OCI-LY7 (cell line): ENCODE measurements around the gene CPPED1. TPM values are rescaled to one million over a fixed set of nuclear protein-coding genes. Genes with fewer than 3 reads are reported as not detected.

Experiments
- BruUV-seq: library from RNA; stranded (reverse); fragments of 400-500 nt; replicated peaks from 2 replicates; lab custom pipeline; 2021; lab: Mats Ljungman, UMichigan
- CTCF ChIA-PET: fragments of 300-600 bp; sonication (Branson Sonifier 250); formaldehyde crosslinking; loops from one replicate; lab custom pipeline; 2022; ENCODE audit warnings: antibody characterized with exemption; ENCODE audit not compliant: unreplicated experiment; lab: Charles Lee
- POLR2A ChIA-PET: fragments of 300-600 bp; sonication (Branson Sonifier 250); formaldehyde crosslinking; loops from one replicate; lab custom pipeline; 2022; ENCODE audit warnings: antibody characterized with exemption; lab: Charles Lee
- DNase-seq: peaks from one replicate; pipeline ENCODE4 v3.0.0-alpha.2; 2015; ENCODE audit warnings: low spot score
- H2AFZ ChIP-seq: fragments of 200-600 bp; sonication (generic), shearing (Covaris generic); 2 replicates; pipeline ENCODE4 v1.6.1; 2014; ENCODE audit warnings: mild to moderate bottlenecking, antibody characterized with exemption, low read length, moderate library complexity
- H3K27ac ChIP-seq: fragments of 200-600 bp; sonication (generic); 2 replicates; pipeline ENCODE4 v1.5.1; 2014; ENCODE audit warnings: mixed run types, low read depth, mild to moderate bottlenecking, moderate library complexity, low read length, inconsistent platforms; ENCODE audit not compliant: poor library complexity, severe bottlenecking
- H3K36me3 ChIP-seq: fragments of 200-600 bp; sonication (generic); 2 replicates; pipeline ENCODE4 v1.6.1; 2014; ENCODE audit warnings: mild to moderate bottlenecking, antibody characterized with exemption, low read length, moderate library complexity, mixed read lengths; ENCODE audit not compliant: insufficient read depth
- H3K4me1 ChIP-seq: fragments of 200-600 bp; sonication (generic); 2 replicates; pipeline ENCODE4 v1.5.1; 2014; ENCODE audit warnings: mild to moderate bottlenecking, low read length; ENCODE audit not compliant: insufficient read depth, poor library complexity, severe bottlenecking
- H3K4me2 ChIP-seq: fragments of 200-600 bp; sonication (generic); 2 replicates; pipeline ENCODE4 v1.6.1; 2014; ENCODE audit warnings: mild to moderate bottlenecking, low read length
- H3K4me3 ChIP-seq: fragments of 200-600 bp; sonication (generic); 2 replicates; pipeline ENCODE4 v1.5.1; 2014; ENCODE audit warnings: mild to moderate bottlenecking, low read depth, low read length; ENCODE audit not compliant: poor library complexity, severe bottlenecking
- H3K79me2 ChIP-seq: fragments of 200-600 bp; sonication (generic); 2 replicates; pipeline ENCODE4 v1.6.1; 2016; ENCODE audit warnings: low read depth, mild to moderate bottlenecking, low read length, moderate library complexity, mixed read lengths; ENCODE audit not compliant: insufficient read depth
- H3K9me2 ChIP-seq: fragments of 200-600 bp; sonication (generic); 2 replicates; pipeline ENCODE4 v1.6.1; 2016; ENCODE audit warnings: mild to moderate bottlenecking, low read length, mixed read lengths; ENCODE audit not compliant: insufficient read depth
- H3K9me3 ChIP-seq: fragments of 200-600 bp; sonication (generic); 2 replicates; pipeline ENCODE4 v1.6.1; 2014; ENCODE audit warnings: mild to moderate bottlenecking, mixed run types, low read length, mixed read lengths
- H4K20me1 ChIP-seq: fragments of 200-600 bp; sonication (generic); 2 replicates; pipeline ENCODE4 v1.6.1; 2014; ENCODE audit warnings: mild to moderate bottlenecking, antibody characterized with exemption, low read length, moderate library complexity, mixed read lengths; ENCODE audit not compliant: insufficient read depth
- CTCF ChIP-seq: fragments of 200-600 bp; sonication (generic); conservative IDR thresholded peaks from 2 replicates; pipeline ENCODE4 v1.5.1; 2014; ENCODE audit warnings: mild to moderate bottlenecking, antibody characterized with exemption, low read length, moderate library complexity, mixed read lengths
- EZH2phosphoT487 ChIP-seq: fragments of 200-600 bp; sonication (generic); IDR thresholded peaks from 2 replicates; pipeline ENCODE4 v1.6.1; 2018; ENCODE audit warnings: low read depth, borderline replicate concordance, mild to moderate bottlenecking, mixed run types, antibody characterized with exemption, low read length, moderate library complexity, mixed read lengths
- intact Hi-C: fragments of 100-400 bp; cut with micrococcal nuclease; formaldehyde crosslinking; loops from one replicate; pipeline ENCODE4 v1.10.0; 2022; ENCODE audit not compliant: unreplicated experiment
- total RNA-seq, 2 experiments: library from RNA; depleted of rRNA in 1 of 2; stranded (reverse); fragments of >200 nt in 1 of 2; shearing (Covaris generic) in 1 of 2; gene quantifications; 2 replicates each; pipeline ENCODE4 v1.2.3, GENCODE V29; 2014 to 2022

The CPPED1 gene
- total RNA-seq, 2 experiments from 2014 or later = 8.6 to 14.2 TPM

- DNase-seq = peak; percentile 48
- no peak overlapping the region for H3K27ac ChIP-seq
- TF ChIP-seq CTCF = no peak
- no peak for TF ChIP-seq EZH2phosphoT487
- peaks cover 5% of the 10 kb centered on the region for H3K4me1 ChIP-seq
- H3K79me2 ChIP-seq = 0 out of 2 replicates have a peak, but pooled peaks cover 12% of the 10 kb centered on the region
- H3K36me3 ChIP-seq = peaks cover 14% of the 10 kb centered on the region; the same call in 1 of the 2 replicates
- BruUV-seq = no TSS peak
- no peaks in the 10 kb centered on the region for H4K20me1 ChIP-seq
- H3K9me3 ChIP-seq = no peaks in the 10 kb centered on the region
- POLR2A ChIA-PET = no interaction called here
- no peaks in the 10 kb centered on the region for H3K9me2 ChIP-seq
- H2AFZ ChIP-seq = no peak overlapping the region
- intact Hi-C loops = no loop called here
- no peak overlapping the region for H3K4me3 ChIP-seq
- CTCF ChIA-PET = no interaction called here
- no peak overlapping the region for H3K4me2 ChIP-seq
Measured at GRCh38 chr16:12794486-12795387, 8.9 kb downstream of the CPPED1 start.

GRCh38 chr16:12793865-12794240, 9.8 kb downstream of the CPPED1 start:
- Histone ChIP-seq H3K79me2 (0 out of 2 replicates have a peak, but pooled peaks cover 12% of the 10 kb centered on the region), H3K4me2 (no peak overlapping the region), H3K36me3 (peaks cover 14% of the 10 kb centered on the region; the same call in 1 of the 2 replicates), H4K20me1 (no peaks in the 10 kb centered on the region), H3K9me3 (no peaks in the 10 kb centered on the region), H3K4me3 (no peak overlapping the region), H2AFZ (no peak overlapping the region), H3K9me2 (no peaks in the 10 kb centered on the region), H3K4me1 (peaks cover 5% of the 10 kb centered on the region), H3K27ac (no peak overlapping the region)
- BruUV-seq = no TSS peak
- CTCF ChIA-PET = no interaction called here
- TF ChIP-seq CTCF (no peak), EZH2phosphoT487 (no peak)
- intact Hi-C loops = no loop called here
- POLR2A ChIA-PET = no interaction called here
- no peak for DNase-seq
